GM18517 (cell line): ENCODE measurements around the gene PTPN3.
A peak's percentile ranks its signal among the peaks of the same experiment; 100 is the strongest.
"Not testable (repeated sequence)": the region's sequence is repeated elsewhere in the genome, so short reads cannot be mapped to it uniquely, and the experiment has no call there.

ENCODE experiments used
- ATAC-seq: cut with Tn5 transposase; IDR thresholded peaks from one replicate; pipeline ENCODE4 v1.9.1; 2021; ENCODE audit warnings: mild to moderate bottlenecking, moderate library complexity; ENCODE audit not compliant: unreplicated experiment

PTPN3 gene

GRCh38 chr9:109498195-109499092, at the start of gene PTPN3:
Gene PTPN3, minus strand, starts transcription at chr9:109498307. Its CDS starts 34,873 bp downstream, at chr9:109463434.
- ATAC-seq: no peak

GRCh38 chr9:109544954-109545353, 46.8 kb upstream of the PTPN3 start:
- ATAC-seq: not testable (repeated sequence)

GRCh38 chr9:109542922-109543321, 44.8 kb upstream of the PTPN3 start:
- ATAC-seq: no peak

GRCh38 chr9:109538346-109538745, 40.2 kb upstream of the PTPN3 start:
- no peak for ATAC-seq

GRCh38 chr9:109537288-109537687, 39.2 kb upstream of the PTPN3 start:
- no peak for ATAC-seq

- no peak for ATAC-seq
Measured at GRCh38 chr9:109536859-109537258, 38.8 kb upstream of the PTPN3 start.

- no peak for ATAC-seq
Measured at GRCh38 chr9:109535365-109535764, 37.3 kb upstream of the PTPN3 start.

- no peak for ATAC-seq
Measured at GRCh38 chr9:109534151-109534550, 36.0 kb upstream of the PTPN3 start.

GRCh38 chr9:109532652-109533051, 34.5 kb upstream of the PTPN3 start:
- not testable (repeated sequence) for ATAC-seq

- no peak for ATAC-seq
Measured at GRCh38 chr9:109522106-109522505, 24.0 kb upstream of the PTPN3 start.

GRCh38 chr9:109520475-109521132, 22.5 kb upstream of the PTPN3 start:
- ATAC-seq: peak; percentile 74

GRCh38 chr9:109519366-109519765, 21.3 kb upstream of the PTPN3 start:
- no peak for ATAC-seq

- no peak for ATAC-seq
Measured at GRCh38 chr9:109518621-109519335, 20.7 kb upstream of the PTPN3 start.

- ATAC-seq: no peak
Measured at GRCh38 chr9:109517901-109518377, 19.8 kb upstream of the PTPN3 start.

GRCh38 chr9:109513871-109514270, 15.8 kb upstream of the PTPN3 start:
- ATAC-seq: no peak

- no peak for ATAC-seq
Measured at GRCh38 chr9:109512170-109512756, 14.2 kb upstream of the PTPN3 start.

- ATAC-seq: no peak
Measured at GRCh38 chr9:109510506-109510905, 12.4 kb upstream of the PTPN3 start.

GRCh38 chr9:109510042-109510441, 11.9 kb upstream of the PTPN3 start:
- not testable (repeated sequence) for ATAC-seq

- ATAC-seq: no peak
Measured at GRCh38 chr9:109509611-109510010, 11.5 kb upstream of the PTPN3 start.

GRCh38 chr9:109507421-109507838, 9.3 kb upstream of the PTPN3 start:
- no peak for ATAC-seq
